Measurements from ENCODE around the gene PRKCB.
A peak's percentile ranks its signal among the peaks of the same experiment; 100 is the strongest.

PRKCB gene

DNA sequence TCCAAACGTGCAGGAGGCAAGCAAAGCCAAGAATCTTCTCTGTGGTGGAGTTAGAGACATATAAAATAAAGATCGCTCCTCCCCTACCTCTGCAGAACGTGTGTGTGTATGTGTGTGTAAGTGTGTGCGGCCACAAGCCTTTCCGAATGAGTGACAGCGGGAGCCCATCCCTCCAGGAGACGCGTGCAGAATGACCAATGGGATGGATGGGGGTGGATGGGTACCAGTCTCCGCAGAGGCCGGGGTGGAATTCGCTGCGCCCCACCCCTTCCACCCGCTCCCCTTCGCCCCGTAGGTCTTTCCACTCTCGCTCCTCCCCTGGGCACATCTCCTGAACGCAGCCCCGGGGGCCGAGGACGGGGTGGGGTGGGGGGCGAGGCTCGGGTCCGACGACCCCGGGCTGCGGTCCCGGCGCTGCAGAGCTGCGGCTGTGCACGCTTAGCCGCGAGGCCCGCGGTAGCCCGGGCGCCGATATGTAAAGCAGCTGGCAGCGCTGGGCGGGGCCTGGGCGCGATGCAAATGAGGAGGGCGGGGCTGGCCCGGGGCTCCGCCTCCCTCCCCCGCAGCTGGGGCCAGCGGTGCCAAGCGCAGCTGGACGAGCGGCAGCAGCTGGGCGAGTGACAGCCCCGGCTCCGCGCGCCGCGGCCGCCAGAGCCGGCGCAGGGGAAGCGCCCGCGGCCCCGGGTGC lies at the start of gene PRKCB:
TSS of gene PRKCB (plus strand) at position 594 of the 688 bp plus-strand sequence.
- DNase-seq = peak; percentile 76 to 79

DNA sequence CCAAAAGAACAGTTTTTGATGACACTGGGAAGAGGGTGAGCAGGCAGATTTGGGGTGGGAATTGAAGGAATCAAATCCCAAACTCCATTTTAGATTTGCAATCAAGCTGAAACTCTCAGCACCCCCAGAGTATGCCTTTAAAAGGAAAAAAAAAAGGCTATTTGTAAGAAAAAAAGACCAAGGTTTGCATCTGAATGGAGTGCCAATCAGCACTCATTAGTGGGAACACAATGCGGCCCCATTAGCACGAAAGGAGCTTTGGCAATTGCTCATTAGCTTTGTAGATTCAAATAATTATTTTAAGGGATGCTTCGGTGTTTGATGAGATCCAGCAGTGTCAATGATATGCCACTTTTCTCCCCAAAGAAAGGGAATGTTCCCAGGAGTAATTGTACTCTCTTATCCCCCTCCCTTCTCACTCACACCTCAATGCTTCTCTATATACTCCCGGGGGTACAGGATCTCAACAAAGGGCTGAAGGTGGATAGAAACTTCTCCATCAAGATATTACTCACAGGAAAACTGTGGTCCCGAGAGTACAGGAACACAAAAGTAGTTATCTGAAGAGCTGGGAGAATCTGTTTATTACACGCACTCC lies 48.7 kb upstream of the PRKCB start:
- no peak for DNase-seq

DNA sequence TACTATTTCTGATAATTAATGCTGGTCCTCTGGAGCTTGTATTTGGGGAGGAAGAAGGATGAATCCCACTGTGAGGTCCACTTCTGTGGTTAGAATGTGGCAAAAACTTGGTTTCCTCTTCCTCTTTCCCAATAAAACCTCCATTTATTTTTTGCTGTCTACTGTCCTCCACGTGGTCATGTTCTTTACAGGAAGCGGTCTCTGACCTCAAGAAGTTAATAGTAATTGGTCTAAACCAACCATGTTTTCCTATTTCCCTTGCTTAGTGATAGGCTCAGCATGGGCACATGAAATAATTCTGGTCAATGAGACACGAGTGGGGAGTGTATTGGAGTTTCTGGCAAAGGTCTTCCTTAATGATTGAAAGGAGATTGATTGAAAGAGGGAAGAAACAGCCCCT lies 47.1 kb upstream of the PRKCB start:
- DNase-seq = peak; percentile 86 to 91

DNA sequence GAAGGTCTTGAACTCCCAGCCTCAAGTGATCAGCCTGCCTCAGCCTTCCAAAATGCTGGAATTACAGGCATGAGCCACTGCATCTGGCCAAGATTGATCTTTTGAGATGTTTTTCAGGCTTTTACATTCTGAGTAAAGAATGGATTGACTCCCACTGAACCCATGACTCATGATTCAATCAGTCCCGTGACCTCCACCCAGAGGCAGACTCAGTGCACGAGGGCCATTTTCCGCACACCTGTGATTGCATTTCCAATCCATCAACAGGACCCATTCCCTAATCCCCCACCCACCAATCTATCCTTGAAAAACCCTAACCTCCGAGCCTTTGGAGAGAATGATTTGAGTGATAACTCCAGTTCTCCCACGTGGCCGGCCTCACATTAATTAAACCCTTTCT lies 40.4 kb upstream of the PRKCB start:
- no peak for DNase-seq

DNA sequence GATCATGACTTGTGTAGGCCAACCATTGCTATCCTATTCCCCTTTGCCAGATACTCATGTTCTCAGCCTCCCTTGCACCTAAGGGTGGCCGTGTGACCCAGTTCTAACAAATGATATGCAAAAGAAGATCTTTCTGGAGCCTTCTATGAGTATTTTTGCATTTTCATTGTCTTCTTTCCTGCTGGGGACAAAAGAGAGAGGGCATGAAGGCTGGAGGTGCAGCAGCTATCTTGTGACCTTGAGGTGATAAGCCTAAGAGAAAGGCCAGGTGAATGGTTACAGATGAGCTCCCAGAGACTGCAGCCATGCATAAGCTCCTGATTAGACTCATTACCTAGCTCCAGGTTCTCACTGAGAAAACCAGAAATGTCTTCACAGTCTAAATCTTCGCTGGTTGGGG lies 38.8 kb upstream of the PRKCB start:
- DNase-seq = no peak

DNA sequence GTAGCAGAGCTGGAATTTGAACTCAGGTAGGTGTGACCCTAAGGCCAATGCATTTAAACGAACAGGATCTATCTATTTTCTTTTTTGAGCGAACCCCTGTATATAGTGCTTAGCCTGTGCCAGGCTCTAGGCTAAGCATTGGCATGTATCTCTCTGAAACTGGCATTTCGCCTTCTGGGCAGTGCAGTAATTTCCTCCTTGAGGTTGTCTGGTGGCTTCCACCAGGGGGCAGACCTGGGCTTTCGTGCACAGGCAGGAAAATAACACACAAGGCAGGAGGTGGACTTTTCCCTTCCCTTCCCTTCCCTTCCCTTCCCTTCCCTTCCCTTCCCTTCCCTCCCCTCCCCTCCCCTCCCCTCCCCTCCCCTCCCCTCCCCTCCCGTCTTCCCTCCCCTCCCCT lies 34.4 kb upstream of the PRKCB start:
- DNase-seq = peak; percentile 53 to 59

DNA sequence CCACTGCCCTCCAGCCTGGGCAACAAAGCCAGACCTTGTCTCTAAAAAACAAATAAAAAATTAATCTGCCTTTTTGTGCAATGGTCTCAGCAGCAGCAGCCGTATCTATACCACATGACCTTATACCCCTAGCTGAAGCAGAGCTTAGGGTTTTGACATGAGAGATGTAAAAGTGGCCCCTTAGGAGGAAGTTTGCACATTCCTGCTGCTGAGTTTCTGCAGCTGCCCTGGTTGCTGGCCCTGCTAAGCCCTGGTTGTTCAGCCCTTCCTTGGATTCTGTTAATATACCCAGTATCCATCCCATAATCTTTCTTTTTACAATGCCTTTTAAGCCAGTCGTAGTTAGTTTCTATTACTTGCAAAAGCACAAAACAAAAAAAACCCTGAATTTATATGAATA lies 33.0 kb upstream of the PRKCB start:
- no peak for DNase-seq

DNA sequence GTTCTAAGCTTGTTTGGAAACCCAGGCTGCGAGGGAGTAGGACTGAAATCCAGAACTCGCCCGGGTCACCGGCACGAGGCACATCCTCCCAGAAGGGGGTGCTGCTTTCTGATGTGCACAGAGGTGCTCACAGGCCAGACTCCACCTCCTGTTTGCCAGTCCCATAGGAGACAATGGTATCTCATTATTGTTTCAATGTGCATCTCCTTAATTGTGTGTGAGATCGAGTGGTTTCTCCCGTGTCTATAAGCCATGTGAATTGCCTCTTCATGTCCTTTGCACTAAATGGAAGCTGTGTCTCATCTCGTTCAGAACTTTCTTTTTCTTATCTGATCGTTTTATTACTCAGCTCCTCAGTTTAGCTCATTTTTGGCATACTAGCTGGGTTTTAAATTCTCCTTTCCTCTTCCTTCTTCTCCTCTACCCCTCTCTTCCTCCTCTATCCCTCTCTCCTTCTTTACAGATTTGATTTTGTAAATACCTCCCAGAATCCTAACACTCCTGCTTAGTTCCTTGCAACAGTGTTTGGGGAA lies 32.1 kb upstream of the PRKCB start:
- peak; percentile 56 to 77 for DNase-seq

DNA sequence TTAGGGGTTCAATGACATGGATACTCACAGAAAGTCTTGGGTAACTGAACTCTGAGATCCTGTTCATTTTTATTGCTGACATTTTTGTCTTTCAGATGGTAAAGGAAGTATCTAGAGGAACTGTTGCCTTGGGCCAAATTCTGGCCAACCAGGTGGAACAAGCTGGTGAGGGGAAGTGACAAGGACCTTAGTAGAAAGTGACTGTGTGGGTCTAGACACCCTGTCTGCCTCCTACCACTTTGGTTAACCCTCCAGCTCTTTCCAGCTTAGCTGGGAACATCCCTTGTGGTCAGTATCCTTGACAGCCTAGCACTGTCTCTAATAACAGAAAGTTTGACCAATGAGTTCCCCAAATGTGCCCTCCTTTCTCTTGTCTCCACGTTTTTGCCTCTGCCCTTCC lies 28.8 kb upstream of the PRKCB start:
- DNase-seq = peak; percentile 80 to 90

DNA sequence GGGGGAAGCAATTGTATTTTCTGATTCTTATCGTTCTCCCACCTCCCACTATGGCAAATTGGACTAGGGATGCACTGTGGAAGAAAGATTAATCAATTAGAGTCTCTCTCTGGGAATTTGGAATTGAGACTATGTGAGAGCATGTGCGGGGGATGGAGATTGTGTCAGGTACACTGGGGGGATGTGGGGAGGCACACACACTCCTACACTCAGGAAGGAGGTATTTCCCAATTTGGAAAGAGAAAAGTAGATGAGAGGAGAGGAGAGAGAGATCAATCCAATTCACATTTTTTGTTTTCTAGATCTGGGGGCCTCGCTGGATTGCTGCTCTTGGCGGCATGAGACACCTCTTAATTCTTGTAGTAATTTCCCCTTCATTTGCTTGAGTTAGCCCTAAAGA lies 14.3 kb upstream of the PRKCB start:
- DNase-seq = no peak

DNA sequence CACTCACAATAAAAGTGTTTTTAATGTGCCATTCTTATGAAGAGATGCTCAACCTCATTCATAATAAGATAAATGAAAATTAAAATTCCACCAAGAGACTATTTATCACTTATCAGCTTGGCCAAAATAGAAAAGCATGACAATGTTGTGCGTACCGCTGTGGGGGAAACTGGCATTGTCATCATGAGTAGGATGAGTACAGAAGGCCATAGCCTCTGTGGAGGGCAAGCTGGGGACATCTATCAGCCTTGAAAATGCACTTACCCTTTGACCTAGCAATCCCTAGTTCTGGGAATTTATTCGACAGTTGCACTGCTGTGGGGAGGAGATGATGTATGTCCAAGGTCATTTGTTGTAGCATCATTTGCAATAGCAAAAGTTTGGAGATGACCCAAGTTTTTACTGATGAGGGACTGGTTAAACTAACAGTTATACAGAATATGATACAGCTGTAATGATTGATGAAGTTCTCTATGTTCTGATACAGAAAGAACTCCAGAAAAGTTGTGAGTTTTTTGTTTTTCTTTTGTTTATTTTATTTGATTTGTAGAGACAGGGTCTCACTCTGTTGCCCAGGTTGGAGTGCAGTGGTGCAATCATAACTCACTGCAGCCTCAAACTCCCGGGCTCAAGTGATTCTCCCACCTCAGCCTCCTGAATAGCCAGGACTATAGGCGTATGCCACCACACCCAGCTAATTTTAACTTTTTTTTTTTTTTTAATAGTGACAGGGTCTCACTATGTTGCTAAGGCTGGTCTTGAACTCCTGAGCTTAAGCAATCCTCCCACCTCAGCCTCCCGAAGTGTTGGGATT lies 13.7 kb upstream of the PRKCB start:
- no peak for DNase-seq

DNA sequence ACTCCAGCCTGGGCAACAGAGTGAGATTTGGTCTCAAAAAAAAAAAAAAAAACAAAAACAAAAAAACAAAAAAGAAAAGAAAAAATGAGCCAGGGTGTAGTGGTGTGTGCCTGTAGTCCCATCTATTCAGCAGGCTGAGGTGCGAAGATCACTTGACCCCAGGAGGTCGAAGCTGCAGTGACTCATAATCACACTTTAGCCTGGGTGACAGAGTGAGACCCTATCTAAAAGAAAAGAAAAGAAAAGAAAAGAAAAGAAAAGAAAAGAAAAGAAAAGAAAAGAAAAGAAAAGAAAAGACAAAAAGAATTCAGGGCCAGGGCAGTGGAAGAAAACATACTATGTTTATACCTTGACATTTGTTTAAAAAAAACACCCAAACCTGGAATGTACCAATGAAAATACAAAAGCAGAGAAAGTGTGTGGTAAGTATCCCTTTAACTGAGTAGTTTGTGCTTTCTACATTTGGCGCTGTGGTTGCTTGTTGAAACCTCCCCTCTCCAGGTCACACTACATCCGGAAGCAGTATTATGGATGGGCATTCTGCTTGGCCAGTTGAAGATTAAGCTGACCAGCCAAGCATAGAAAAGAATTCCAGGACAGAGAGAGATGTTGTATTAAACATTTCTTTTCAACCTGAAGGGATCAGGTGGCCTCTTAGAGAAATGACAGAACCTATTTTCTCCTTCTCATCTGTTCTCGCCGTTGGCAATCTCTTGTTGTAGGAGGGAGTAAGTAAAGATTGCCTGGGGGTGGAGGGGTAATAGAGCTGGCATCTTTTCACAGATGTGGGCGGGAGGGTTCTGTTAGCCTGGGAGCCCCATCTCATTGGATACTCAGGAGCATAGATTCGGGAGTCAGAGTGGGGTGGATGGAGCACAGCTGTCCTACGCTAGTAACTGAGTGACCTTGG lies 12.1 kb upstream of the PRKCB start:
- DNase-seq = no peak

DNA sequence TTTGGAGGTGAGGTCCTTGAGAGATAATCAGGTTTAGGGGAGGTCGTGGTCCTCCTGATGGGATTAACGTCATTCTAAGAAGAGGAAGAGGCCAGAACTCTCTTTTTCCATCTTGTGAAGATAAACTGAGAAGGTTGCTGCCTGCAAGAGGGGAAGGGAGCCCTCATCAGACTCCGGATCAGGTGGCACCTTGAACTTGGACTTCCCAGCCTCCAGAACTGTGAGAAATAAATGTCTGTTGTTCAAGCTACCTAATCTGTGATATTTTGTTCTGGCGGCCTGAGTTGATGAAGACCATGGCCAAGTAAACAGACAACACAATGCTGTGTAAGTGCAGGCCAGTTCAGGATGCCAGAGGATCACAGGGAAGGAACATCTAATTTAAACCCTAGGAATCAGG lies 10.9 kb upstream of the PRKCB start:
- no peak for DNase-seq

DNA sequence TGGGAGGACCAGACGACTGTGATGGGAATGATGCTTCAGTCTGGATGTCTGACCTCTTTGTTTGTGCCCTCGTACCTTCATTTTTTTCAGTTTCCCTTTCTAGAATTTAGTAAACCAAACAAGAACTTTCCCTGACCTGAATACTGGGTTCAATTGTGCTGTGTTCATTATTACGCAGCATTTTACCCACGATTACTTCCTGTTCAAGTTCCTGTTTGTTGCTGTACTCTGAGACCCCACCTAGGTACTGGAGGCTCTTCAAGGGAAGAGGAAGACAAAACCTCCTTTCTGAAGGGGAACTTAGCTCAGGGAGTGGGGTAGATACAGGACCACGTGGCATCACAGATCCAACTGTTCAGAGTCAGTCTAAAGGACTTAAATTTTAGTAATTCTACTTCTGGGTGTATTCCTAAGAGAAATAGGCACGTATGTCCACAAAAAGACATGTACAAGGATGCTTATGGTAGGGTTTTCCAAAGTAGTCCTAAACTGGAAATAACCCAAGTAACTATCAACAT lies 9.2 kb upstream of the PRKCB start:
- DNase-seq = peak; percentile 88 to 90

DNA sequence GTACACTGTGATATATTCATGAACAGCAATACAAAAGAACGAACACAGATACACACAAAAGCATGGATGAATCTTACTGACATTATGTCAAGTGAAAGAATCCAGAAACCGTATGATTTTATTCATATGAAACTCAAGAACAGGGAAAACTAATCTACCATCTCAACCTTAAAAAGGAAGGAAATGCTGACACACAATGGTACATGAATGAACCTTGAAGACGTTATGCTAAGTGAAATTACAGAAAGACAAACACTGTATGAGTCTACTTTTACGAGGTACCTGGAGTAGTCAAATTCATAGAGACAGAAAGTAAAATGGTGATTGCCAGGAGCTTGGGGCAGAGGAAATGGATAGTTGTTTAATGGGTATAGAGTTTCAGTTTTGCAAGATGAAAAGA lies 8.7 kb upstream of the PRKCB start:
- peak; percentile 12 to 20 for DNase-seq

DNA sequence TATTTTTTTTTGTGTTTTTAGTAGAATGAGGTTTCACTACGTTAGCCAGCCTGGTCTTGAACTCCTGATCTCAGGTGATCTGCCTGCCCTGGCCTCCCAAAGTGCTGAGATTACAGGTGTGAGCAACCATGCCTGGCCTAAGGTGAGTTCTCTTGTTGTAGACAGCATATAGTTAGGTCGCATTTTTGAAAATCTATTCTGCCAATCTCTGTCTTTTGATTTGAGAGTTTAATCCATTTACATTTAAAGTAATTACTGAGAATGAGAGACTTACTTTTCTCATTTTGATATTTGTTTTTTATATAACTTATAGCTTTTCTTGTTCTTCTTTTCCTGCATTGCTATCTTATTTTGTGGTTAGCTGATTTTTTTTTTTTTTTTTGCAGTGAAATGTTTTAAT lies 6.3 kb upstream of the PRKCB start:
- DNase-seq = no peak

DNA sequence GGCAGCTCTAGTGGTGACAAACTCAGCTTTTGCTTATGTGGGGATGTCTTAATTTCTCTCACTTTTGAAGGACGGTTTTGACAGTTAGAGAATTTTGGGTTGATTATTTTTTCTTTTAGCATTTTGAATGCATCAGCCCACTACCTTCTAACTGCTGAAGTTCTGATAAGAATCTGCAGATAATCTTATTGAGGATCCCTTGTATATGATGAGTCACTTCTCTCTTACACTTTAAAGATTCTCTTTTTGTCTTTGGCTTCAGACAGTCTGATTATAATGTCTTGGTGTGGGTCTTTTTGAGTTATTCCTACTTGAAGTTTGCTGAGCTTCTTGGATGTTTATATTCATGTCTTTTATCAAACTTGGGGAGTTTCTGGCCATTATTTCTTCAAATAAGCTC lies 5.5 kb upstream of the PRKCB start:
- no peak for DNase-seq

DNA sequence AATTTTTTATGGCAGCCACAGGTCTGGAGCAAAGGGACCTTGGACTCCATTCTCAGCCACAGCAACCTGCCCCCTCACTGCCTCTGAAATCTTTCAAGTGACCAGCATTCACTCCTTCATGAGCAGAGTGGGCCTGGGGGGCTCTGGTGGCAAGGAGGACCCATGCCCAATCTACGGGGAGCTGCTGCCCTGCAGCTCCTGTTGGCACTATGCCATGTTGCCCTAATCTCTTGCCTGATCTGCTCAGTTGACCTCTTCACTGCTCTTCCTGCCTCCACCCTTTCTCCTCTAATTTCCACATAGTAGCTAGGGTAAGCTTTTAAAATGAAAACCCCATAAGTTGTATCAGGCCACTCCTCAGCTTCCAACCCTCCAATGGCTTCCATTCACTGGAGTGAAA lies 2.9 kb upstream of the PRKCB start:
- no peak for DNase-seq

DNA sequence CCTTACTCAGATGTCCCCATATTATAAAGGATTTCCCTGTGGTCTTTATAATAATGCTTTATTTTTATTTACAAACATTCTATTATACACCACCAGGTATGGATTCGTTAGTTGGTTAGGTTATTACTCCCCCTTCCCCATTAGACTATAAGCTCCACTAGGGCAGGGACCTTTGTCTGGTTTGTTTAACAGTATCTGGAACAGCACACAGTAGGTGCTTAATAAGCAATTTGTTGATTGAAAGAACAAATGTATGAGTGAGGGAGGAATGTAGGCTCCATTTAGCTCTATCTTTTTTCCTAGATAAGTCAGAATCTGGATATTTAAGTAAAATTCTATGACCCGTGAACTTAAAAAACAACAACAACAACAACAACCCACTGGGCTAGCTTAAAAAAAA lies 2.3 kb upstream of the PRKCB start:
- no peak for DNase-seq

DNA sequence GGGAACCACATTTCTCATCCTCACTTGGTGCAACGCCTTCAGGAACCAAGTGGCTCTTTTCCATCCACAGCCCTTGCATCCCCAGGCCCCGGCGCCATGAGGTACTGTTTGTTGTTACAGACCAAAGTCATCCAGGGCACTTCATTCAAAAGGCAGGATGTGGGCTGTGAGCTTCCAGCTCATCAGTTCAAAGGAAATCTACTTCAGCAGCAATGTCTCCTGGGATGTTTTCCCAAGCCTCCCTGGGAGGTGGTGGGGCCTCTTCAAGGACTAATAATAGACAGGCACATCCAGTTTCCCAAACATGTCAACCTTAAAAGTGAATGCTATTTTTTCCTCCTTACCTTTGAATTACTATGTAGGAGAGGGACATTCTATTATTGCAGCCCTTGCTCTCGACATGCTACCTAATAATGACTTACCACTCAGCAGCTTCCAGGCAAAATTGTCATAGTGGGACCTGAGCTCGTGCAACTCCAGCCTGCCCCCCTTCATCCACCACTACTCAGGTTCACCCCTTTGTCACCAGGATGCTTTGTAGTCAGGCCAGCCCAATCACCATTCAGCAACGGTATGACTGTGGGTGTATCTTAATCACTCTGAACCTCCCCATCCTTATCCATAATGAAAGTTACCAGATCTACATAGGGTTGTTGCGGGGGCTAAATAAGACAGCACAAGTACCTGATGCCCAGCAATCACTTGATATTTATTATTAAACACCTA lies 1.7 kb upstream of the PRKCB start:
- DNase-seq = no peak

DNA sequence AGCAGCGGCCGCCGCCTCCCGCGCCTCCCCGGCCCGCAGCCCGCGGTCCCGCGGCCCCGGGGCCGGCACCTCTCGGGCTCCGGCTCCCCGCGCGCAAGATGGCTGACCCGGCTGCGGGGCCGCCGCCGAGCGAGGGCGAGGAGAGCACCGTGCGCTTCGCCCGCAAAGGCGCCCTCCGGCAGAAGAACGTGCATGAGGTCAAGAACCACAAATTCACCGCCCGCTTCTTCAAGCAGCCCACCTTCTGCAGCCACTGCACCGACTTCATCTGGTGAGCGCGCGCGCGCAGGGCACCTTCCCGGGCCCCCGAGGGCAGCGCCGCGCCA lies 258 bp downstream of the PRKCB start:
- DNase-seq = no peak

Measured in AML-193 (cell line).